Measurements from ENCODE around the gene SLC7A7. TPM values are rescaled to one million over a fixed set of nuclear protein-coding genes. Genes with fewer than 3 reads are reported as not detected.
"Not testable (repeated sequence)": the region's sequence is repeated elsewhere in the genome, so short reads cannot be mapped to it uniquely, and the experiment has no call there.

SLC7A7 gene
- total RNA-seq, 1 donor: 1.9 TPM

DNA sequence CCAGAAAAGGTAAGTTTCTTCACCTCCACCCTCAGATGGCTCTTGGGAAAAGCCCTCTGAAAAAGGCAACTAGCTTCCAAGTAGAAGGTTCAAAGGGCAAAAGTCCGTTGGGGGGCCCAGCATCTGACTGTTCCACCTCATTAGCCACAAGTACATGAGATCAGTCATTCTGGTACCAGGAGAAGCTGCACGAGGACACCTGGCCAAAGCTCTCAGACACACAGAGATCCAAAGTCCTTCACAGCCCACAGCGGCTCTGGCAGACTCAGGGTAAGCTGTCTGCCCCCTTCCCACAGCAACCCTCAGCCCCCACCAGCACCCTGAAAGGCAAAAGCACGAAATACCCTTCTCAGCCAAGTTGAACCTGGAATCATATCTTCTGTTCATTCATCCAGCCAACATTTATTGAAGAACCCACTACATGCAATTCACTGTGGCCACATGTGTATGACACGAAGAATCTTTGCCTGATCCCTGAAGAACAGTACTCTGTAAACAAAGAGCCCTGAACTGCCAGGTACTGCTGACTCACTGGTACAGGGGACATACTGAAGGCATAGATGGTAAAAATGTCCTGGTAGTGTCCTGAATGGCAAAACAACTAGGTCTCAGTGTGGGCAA is 19.0 kb downstream of the SLC7A7 start:
- no peak for DNase-seq (ENCODE audit: low read depth in 2 of 3, low spot score in 2 of 3)

GRCh38 chr14:22794551-22794951 is 20.7 kb downstream of the SLC7A7 start:
- no peak for DNase-seq (ENCODE audit: low read depth in 2 of 3, low spot score in 2 of 3)

- no peak for DNase-seq (ENCODE audit: low read depth in 2 of 3, low spot score in 2 of 3)
Observed at GRCh38 chr14:22793976-22794375, 21.3 kb downstream of the SLC7A7 start.

- DNase-seq (ENCODE audit: low read depth in 2 of 3, low spot score in 2 of 3): not testable (repeated sequence)
Observed at GRCh38 chr14:22793550-22793949, 21.7 kb downstream of the SLC7A7 start.

DNA sequence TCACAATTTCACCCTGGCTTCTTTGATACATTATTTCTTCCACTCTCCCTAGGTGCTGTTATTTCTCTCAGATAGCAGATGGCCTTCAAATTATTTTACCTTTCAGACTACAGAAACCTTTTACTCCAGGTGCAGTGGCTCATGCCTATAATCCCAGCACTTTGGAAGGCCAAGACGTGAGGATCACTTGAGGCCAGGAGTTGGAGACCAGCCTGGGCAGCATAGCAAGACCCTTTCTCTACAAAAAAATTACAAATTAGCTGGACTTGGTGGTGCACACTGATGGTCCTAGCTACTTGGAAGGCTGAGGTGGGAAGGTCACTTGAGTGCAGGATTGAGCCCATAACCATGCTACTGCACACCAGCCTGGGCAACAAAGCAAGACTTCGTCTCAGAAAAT is 23.1 kb downstream of the SLC7A7 start:
- DNase-seq (ENCODE audit: low read depth in 2 of 3, low spot score in 2 of 3): no peak

DNA sequence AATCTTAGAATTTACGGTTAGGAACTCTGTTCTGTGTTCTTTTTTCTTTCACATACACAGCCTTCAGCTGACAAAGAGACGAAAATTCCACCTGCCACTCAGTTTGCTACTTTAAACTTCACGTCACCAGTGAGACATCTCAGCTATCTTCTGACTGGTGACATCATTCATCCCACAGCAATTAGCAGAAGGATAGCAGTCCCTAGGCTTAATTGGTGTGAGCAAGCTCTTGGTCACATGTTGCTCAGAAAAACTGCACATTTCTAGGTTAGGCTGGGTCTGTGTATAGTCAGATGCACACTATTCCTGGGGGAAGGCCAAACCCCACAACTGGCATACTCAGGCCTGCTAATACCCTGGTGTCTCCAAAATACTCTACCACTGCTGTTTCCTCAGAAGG is 23.9 kb downstream of the SLC7A7 start:
- DNase-seq (ENCODE audit: low read depth in 2 of 3, low spot score in 2 of 3): no peak

GRCh38 chr14:22786685-22787084 is 28.6 kb downstream of the SLC7A7 start:
- no peak for DNase-seq (ENCODE audit: low read depth in 2 of 3, low spot score in 2 of 3)

DNA sequence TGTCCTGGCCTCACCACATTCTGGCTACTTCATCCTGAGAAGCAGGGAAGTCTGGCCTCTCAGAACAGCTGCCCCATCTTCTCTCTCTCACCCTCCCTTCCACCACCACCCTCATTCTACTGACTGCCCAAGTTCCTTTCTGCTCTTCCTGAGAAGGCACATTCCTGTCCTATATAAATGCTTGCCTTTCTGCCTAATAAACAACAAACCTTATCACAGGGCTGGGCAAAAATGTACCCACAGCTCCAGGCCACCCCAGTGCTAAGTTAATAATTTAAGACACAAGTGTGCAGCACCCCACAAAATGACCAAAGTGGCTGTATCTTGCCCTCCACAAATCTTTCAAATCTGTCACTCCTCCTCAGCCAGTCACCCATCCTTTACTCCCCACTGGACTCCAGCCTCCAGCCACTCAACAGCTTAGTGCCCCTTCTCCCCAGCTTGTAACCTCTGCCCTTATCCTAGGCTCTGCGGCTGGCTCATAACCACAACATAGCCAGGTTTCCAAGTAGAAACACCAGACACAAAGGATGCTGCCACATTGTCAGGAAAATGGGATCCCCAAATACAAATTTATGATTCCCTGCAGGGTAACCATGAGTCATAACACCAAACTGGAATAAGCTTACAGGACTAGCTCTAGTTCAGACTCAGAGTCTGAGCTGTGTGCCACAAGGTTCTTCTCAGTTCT is 33.8 kb downstream of the SLC7A7 start:
- DNase-seq (ENCODE audit: low read depth in 2 of 3, low spot score in 2 of 3): no peak

GRCh38 chr14:22780941-22781300 is 34.3 kb downstream of the SLC7A7 start:
- DNase-seq (ENCODE audit: low read depth in 2 of 3, low spot score in 2 of 3): no peak

DNA sequence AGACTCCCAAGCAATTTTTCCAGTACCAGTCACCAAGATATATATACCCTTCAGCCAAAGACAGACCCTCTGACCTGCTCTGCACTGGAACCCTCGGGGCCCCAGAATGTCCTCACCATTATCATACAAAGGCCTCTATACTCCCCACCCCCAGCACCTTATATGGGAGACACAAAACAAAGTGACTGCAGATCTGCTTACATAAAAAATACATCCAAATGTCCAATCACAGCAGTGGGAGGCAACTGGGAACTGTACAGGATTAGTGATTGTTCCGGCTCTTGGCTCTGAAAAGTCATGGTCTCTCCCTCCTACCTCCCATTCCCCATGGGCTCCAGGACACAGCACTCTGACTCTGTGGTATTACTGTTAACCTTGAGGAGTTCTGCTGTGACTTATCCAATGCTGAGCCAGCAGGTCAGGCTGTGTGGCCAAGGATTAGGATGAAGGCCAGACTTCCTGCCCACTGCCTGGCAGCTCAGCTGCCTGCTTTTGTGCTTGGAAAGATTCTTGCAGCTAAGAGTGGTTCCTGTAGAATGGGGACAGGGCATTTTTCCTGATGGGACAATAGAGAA is 35.0 kb downstream of the SLC7A7 start:
- DNase-seq (ENCODE audit: low read depth in 2 of 3, low spot score in 2 of 3): no peak

- DNase-seq (ENCODE audit: low read depth in 2 of 3, low spot score in 2 of 3): no peak
Observed at GRCh38 chr14:22778084-22778483, 37.2 kb downstream of the SLC7A7 start.

DNA sequence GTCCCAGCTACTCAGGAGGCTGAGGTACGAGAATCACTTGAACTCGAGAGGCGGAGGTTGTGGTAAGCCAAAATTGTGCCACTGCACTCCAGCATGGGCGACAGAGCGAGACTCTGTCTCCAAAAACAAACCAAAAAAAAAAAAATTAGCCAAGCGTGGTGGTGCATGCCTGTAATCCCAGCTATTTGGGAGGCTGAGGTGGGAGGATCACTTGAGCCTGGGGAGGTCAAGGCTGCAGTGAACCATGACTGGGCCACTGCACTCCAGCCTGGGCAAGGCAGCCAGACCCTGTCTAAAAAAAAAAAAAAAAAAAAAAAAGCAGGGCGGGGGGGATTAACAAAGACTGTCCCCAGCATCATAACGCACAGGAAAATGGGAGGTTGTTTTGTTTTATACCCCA is 38.4 kb downstream of the SLC7A7 start:
- not testable (repeated sequence) for DNase-seq (ENCODE audit: low read depth in 2 of 3, low spot score in 2 of 3)

DNA sequence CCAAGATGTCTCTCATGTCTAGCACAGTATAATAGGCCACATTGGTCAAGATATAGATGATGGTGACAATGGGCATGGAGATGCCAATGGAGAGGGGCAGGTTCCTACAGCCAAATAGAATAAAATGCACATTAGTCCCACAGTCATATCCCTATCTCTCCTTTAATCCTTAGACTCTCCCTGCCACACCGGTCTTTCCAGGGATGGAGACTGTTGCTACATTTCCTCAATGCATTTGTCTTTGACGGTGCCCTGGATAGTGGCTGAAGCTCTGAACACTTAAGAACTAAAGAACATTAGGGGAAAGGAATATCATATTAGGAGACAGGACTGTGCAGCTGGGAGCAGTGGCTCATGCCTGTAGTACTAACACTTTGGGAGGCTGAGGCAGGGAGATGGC is 39.0 kb downstream of the SLC7A7 start:
- no peak for DNase-seq (ENCODE audit: low read depth in 2 of 3, low spot score in 2 of 3)

GRCh38 chr14:22774011-22774706 is 41.1 kb downstream of the SLC7A7 start:
- DNase-seq (ENCODE audit: low read depth in 2 of 3, low spot score in 2 of 3): no peak

- DNase-seq (ENCODE audit: low read depth in 2 of 3, low spot score in 2 of 3): no peak
Observed at GRCh38 chr14:22773162-22774010, 41.8 kb downstream of the SLC7A7 start.

GRCh38 chr14:22772725-22773124 is 42.5 kb downstream of the SLC7A7 start:
- DNase-seq (ENCODE audit: low read depth in 2 of 3, low spot score in 2 of 3): no peak

DNA sequence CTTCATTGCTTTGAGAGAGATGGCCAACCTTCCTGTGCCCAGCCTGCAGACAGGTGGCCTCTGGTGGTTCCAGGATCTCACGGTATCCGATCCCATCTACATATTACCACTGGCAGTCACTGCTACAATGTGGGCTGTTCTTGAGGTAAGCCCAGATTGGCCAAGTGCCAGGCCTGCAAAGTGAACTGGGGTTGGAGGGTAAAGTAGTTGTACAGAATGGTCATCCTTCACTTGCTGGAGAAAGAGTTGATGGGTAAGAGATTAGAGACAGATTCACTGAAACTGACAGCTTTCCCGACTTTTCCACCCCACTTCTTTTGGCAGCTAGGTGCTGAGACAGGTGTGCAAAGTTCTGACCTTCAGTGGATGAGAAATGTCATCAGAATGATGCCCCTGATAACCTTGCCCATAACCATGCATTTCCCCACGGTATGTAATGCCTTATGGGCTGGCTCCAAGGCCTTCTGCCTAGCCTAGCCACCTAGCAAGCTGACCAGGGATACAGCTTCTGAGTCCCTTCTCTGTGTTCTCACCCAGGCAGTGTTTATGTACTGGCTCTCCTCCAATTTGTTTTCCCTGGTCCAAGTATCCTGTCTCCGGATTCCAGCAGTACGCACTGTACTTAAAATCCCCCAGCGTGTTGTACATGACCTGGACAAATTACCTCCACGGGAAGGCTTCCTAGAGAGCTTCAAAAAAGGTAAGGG is 44.6 kb downstream of the SLC7A7 start:
- DNase-seq (ENCODE audit: low read depth in 2 of 3, low spot score in 2 of 3): no peak

- no peak for DNase-seq (ENCODE audit: low read depth in 2 of 3, low spot score in 2 of 3)
Observed at GRCh38 chr14:22769369-22769768, 45.9 kb downstream of the SLC7A7 start.

- no peak for DNase-seq (ENCODE audit: low read depth in 2 of 3, low spot score in 2 of 3)
Observed at GRCh38 chr14:22768947-22769346, 46.3 kb downstream of the SLC7A7 start.

GRCh38 chr14:22767323-22767589 is 48.0 kb downstream of the SLC7A7 start:
- no peak for DNase-seq (ENCODE audit: low read depth in 2 of 3, low spot score in 2 of 3)

Data from hematopoietic multipotent progenitor cell (in vitro differentiated cells).